ENCODE results near the gene PARP3. TPM values are rescaled to one million over a fixed set of nuclear protein-coding genes. Genes with fewer than 3 reads are reported as not detected.
"Not testable (repeated sequence)": the region's sequence is repeated elsewhere in the genome, so short reads cannot be mapped to it uniquely, and the experiment has no call there.

The PARP3 gene
- total RNA-seq, 2 experiments from 2014 or later, result 10.6 to 12.2 TPM

DNA sequence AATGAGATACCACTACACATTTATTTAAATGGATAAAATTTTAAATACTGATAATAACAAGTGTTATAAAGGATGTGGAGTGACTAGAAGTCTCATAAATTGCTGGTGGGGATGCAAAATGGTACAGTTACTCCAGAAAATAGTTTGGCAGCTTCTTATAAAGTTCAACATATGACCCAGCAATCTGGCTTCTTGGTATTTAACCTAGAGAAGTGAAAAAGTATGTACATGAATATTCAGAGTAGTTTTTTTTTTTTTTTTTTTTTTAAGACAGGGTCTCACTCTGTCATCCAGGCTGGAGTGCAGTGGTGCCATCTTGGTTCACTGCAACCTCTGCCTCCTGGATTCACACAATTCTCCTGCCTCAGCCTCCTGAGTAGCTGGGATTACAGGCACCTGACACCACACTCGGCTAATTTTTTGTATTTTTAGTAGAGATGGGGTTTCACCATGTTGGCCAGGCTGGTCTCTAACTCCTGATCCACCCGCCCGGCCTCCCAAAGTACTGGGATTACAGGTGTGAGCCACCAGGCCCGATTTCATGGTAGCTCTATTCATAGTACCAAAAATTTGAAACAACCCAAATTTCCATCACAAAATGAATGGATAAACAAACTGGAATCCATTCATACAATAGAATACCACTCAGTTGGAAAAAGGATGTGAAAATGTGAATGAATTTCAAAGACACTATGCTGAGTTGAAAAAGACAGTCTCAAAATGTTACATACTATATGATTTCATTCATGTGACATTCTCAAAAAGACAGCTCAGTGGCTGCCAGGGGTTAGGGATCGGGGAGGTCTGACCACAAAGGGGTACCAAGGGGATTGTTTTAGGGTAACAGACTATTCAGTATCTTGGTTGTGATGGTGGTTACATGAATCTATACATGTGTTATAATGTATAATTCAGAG is 14.8 kb upstream of the PARP3 start:
- Mint-ChIP-seq H3K27me3 (no peaks in the 10 kb centered on the region), H3K4me3 (no peak overlapping the region), H3K9me3 (ENCODE audit: low read depth) (no peaks in the 10 kb centered on the region), H3K27ac (no peak overlapping the region), H3K4me1 (no peaks in the 10 kb centered on the region), H3K36me3 (ENCODE audit: low read depth) (peaks cover 10% of the 10 kb centered on the region)
- DNase-seq (no peak), ATAC-seq (no peak)
- intact Hi-C loops (cut with DNase I, micrococcal nuclease), result no loop called here
- POLR2A ChIA-PET, result interaction anchor here (0.6 kb wide), 2 partner anchors 127 to 203 kb away, joined by 8 to 10 read pairs; no protein-coding TSS in a partner anchor
- CTCF ChIA-PET, result no interaction called here

DNA sequence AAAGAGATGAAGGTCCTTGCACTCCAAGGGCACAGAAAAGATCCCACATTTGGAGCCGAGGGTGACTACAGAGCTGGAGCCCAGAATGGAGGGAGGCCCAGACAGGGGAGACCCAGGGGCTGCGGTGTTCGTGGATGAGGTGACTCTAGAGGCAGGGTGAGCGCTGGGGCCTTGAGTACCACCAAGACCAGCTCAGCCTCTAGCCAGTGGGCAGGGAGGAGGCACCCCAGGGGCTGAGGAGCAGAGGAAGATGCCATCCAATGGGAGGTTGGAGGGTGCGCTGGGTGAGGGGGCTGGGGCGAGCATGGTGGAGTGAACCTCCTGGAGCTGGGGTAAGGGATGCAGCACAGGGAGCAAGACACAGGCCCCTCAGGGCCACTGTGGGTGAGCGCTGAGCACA is 13.7 kb upstream of the PARP3 start:
- no peak for ATAC-seq
- CTCF ChIA-PET, result interaction anchor here (0.7 kb wide), 1 partner anchor 15 kb away, joined by 6 read pairs; no protein-coding TSS in a partner anchor

DNA sequence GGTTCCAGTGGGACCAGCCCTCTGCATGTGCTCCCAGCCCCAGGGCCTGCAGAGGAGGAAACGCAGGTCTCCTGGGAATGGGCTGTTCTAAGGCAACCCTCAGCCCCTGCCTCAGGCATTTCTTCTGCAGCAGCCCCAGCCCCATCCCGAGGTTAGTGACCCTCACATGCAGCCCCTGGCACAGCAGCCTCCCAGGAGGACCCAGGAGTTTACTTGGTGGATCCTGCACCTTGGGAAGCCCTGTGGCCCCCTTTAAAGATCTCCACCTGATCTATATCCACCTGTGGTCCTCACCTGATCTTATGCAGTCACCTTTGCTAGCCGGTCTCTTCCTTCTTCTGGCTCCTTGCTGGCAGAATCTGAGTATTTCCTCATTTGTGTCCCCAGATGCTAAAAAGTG is 13.2 kb upstream of the PARP3 start:
- POLR2A ChIA-PET; H3K4me1 Mint-ChIP-seq; H3K27ac Mint-ChIP-seq; H3K9me3 Mint-ChIP-seq (ENCODE audit: low read depth); CTCF ChIA-PET; H3K27me3 Mint-ChIP-seq; ATAC-seq; intact Hi-C loops (cut with DNase I, micrococcal nuclease); DNase-seq; H3K4me3 Mint-ChIP-seq: not testable (repeated sequence)
- peaks cover 20% of the 10 kb centered on the region for H3K36me3 Mint-ChIP-seq (ENCODE audit: low read depth)

More for the DNA sequence above, 13.7 kb upstream of the PARP3 start:
- no peaks in the 10 kb centered on the region for H3K9me3 Mint-ChIP-seq (ENCODE audit: low read depth)
- no peaks in the 10 kb centered on the region for H3K27me3 Mint-ChIP-seq
- H3K4me1 Mint-ChIP-seq, result no peaks in the 10 kb centered on the region
- H3K27ac Mint-ChIP-seq, result no peak overlapping the region
- peaks cover 16% of the 10 kb centered on the region for H3K36me3 Mint-ChIP-seq (ENCODE audit: low read depth)
- DNase-seq, result no peak
- POLR2A ChIA-PET, result no interaction called here
- intact Hi-C loops (cut with DNase I, micrococcal nuclease), result no loop called here
- H3K4me3 Mint-ChIP-seq, result no peak overlapping the region

DNA sequence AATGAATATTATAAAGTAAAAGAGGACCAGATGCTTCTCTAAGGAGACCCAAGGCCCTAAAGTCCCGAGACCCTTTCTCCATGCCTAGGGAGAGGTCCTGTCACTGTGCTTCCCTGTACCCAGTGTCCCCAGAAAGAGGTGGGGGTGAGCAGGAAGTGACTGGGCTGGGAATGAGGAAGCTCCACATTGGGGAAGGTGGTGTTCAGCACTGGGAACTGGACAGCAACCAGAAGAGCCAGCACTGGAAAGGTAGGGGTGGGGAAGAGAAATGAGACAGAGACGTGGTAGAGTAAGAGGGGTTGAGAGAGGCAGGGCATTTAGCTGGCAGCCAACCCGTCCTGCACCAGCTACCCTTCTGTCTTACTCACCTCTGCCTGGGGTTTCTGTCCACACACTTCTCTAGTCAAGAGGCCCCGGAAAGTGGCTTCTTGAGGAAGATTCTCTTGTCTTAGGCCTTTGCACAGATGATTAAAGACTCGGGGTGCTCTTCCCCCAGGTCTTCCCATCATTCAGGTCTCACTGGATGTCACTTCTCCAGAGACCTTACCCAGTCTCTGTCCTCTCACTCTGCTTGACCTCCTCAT is 12.7 kb upstream of the PARP3 start:
- Mint-ChIP-seq H3K36me3 (ENCODE audit: low read depth) (peaks cover 24% of the 10 kb centered on the region), H3K4me1 (no peaks in the 10 kb centered on the region), H3K27ac (no peak overlapping the region), H3K4me3 (no peak overlapping the region), H3K9me3 (ENCODE audit: low read depth) (no peaks in the 10 kb centered on the region), H3K27me3 (no peaks in the 10 kb centered on the region)
- ATAC-seq, result no peak
- intact Hi-C loops (cut with DNase I, micrococcal nuclease), result no loop called here
- DNase-seq, result no peak
- CTCF ChIA-PET, result no interaction called here
- POLR2A ChIA-PET, result no interaction called here

DNA sequence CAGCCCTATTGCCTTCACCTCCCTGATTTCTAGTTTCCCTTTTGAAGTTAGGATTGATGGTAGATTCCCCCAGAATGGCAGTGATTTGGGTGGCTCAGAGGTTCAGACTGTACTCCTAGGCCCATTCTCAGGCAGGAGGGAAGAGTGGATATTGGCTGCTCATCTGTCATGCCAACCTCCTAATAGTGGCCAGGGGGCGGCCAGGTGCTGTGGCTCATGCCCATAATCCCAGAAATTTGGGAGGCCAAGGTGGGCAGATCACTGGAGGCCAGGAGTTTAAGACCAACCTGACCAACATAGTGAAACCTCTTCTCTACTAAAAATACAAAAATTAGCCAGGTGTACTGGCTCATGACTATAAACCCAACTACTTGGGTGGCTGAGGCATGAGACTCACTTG is 11.7 kb upstream of the PARP3 start:
- no peaks in the 10 kb centered on the region for H3K4me1 Mint-ChIP-seq
- H3K9me3 Mint-ChIP-seq (ENCODE audit: low read depth), result no peaks in the 10 kb centered on the region
- peaks cover 30% of the 10 kb centered on the region for H3K36me3 Mint-ChIP-seq (ENCODE audit: low read depth)
- ChIA-PET POLR2A (interaction anchor here (0.7 kb wide), 1 partner anchor 532 kb away, joined by 3 read pairs; no protein-coding TSS in a partner anchor), CTCF (interaction anchor here (0.6 kb wide), 1 partner anchor 148 kb away, joined by 3 read pairs; no protein-coding TSS in a partner anchor)
- H3K27me3 Mint-ChIP-seq, result no peaks in the 10 kb centered on the region
- H3K4me3 Mint-ChIP-seq, result no peak overlapping the region
- intact Hi-C loops (cut with DNase I, micrococcal nuclease), result no loop called here
- DNase-seq (no peak), ATAC-seq (no peak)
- H3K27ac Mint-ChIP-seq, result no peak overlapping the region

DNA sequence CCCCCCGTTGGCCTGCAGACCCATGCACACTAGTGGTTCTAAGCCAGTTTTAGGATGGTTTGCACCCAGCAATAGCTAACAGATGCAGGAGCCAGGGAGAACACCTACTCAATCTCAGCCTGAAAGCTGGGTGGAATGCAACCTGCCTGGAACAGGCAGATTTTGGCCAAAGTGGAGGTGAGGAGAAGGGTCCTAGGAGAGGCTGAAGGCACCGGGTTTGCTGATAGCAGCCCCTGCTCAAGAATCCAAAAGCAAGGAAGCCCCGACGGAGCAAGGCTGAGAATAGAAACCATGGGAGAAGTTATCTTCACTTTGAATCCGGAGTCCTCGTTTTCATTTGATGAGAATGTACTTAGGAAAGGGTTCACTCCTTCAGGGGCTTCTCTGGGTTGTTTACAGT is 10.4 kb upstream of the PARP3 start:
- Mint-ChIP-seq H3K9me3 (ENCODE audit: low read depth) (no peaks in the 10 kb centered on the region), H3K27ac (no peak overlapping the region), H3K27me3 (no peaks in the 10 kb centered on the region), H3K36me3 (ENCODE audit: low read depth) (peaks cover 39% of the 10 kb centered on the region), H3K4me3 (no peak overlapping the region), H3K4me1 (no peaks in the 10 kb centered on the region)
- ChIA-PET POLR2A (no interaction called here), CTCF (interaction anchor here (1.4 kb wide), 1 partner anchor 10 kb away, joined by 6 read pairs; the partner anchor contains the start of genes PARP3 and RRP9)
- no peak for ATAC-seq
- intact Hi-C loops (cut with DNase I, micrococcal nuclease), result no loop called here
- DNase-seq, result no peak

DNA sequence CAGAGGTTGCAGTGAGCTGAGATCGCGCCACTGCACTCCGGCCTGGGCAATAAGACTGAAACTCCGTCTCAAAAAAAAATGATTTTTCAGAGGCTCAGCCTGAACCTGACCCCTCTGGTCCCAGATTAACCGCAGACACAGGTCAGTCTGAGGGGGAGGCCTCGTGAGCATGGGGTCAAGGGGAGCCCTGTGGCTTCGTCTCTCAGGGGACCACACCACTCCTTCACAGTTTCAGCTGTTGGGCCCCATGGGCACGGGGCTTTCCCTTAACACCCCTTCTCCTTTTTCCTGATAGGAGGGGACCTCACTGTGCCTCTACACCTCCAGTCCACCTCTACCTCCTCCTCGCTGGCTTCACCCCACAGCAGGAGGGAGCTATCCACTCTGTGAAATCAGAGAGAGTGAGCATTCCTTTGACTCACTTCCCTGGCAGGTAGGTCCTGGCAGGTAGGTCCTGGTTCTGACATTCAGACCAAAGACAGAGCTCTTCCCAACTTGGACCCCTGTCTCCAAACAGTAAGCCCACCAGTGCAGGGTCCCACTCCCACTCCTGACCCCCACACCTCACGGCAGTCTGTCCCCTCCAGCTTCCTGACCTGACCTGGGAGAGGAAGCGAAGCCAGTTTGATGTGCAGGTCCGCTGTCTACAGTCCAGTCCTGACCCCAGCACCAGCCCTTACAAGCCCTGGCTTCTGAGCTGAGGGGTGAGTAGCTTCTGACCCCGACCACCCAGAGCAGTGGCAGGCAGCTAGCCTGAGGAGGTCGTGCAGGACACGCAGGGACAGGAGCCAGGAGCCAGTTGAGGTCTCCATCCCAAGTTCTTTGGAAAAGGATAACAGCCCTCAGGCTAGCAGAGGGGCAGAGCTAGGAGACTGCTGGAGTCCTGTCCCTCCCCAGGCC is 9.4 kb upstream of the PARP3 start:
- ChIA-PET POLR2A (no interaction called here), CTCF (interaction anchor here (0.6 to 1.4 kb wide), 2 partner anchors 9 to 430 kb away, joined by 3 to 6 read pairs; partner anchors contain the start of genes PARP3 and RRP9)
- Mint-ChIP-seq H3K36me3 (ENCODE audit: low read depth) (peaks cover 44% of the 10 kb centered on the region), H3K9me3 (ENCODE audit: low read depth) (no peaks in the 10 kb centered on the region), H3K27me3 (no peaks in the 10 kb centered on the region), H3K27ac (no peak overlapping the region), H3K4me1 (no peaks in the 10 kb centered on the region), H3K4me3 (no peak overlapping the region)
- intact Hi-C loops (cut with DNase I, micrococcal nuclease), result no loop called here
- ATAC-seq (no peak), DNase-seq (no peak)

DNA sequence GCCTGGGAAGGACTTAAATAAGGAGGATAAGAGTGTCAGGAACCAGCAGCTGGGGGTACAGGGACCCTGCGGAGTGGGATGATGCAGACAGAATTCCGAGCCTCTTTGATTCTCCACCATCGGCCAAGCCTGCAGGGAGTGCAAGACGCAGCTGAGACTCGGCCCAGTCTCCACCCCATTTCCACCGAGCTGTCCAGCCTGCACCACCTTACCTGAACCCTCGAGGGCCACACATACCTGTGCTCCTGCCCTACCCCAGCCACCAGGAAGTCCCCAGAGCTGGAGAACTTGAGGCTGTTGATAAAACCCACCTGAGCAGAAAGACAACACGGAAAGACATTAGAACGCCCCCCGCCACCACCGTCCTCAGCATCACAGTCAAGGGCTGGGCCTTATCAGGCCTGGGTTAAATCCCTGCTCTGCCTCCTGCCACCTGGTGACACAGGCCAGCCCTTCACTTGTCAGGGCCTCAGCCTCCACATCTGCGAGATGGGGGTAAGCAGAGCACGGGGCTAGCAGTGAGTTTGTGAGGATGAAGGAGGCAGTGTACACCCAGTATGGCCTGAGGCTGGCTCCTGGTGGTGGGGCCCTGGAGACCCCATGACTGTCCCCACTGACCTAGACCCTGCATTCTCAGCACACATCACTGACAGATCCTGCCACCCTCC is 8.6 kb upstream of the PARP3 start:
- no peak overlapping the region for H3K4me3 Mint-ChIP-seq
- intact Hi-C loops (cut with DNase I, micrococcal nuclease), result no loop called here
- DNase-seq, result no peak
- peaks cover 6% of the 10 kb centered on the region for H3K4me1 Mint-ChIP-seq
- H3K27me3 Mint-ChIP-seq, result no peaks in the 10 kb centered on the region
- CTCF ChIA-PET, result no interaction called here
- H3K27ac Mint-ChIP-seq, result no peak overlapping the region
- no peaks in the 10 kb centered on the region for H3K9me3 Mint-ChIP-seq (ENCODE audit: low read depth)
- POLR2A ChIA-PET, result no interaction called here
- peaks cover 49% of the 10 kb centered on the region for H3K36me3 Mint-ChIP-seq (ENCODE audit: low read depth)
- no peak for ATAC-seq

DNA sequence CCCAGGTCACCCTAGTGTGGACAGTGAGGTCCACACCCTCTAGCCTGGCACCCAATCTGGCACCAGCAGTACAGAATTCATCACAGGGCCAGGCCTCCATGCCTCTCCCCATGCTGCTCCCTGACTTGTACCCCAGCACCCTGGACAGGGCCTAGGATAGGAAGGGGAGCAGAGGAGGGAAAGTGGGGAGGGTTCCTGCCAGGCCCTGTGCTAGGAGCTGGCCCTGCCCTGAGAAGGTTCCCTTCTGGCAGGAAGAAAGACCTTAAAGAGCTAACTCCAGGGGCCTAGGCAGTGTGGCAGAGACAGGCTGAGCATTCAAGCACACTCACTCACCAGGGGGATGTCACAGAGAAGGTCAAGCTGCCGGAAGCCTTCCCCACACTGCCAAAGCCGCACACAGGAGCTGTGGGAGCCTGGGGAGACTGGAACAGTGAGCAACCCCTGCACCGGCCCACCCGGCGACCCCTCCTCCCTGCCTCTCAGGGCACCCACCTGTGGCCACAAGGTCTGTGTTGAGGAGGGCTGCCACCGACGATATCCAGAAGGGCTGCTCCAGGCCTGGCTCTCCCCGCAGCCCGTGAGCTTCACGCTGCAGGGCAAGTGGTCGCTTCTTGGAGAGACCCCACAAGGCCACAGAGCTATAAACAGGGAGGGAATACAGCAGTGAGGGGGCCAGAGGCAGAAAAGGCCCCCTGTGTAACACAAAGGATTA is 7.9 kb upstream of the PARP3 start:
- CTCF ChIA-PET, result interaction anchor here (1.1 to 1.2 kb wide), 2 partner anchors 19 to 29 kb away, joined by 3 read pairs; no protein-coding TSS in a partner anchor
- no peak overlapping the region for H3K27ac Mint-ChIP-seq
- POLR2A ChIA-PET, result no interaction called here
- intact Hi-C loops (cut with DNase I, micrococcal nuclease), result no loop called here
- H3K36me3 Mint-ChIP-seq (ENCODE audit: low read depth), result peaks cover 52% of the 10 kb centered on the region
- H3K27me3 Mint-ChIP-seq, result no peaks in the 10 kb centered on the region
- DNase-seq (no peak), ATAC-seq (no peak)
- no peaks in the 10 kb centered on the region for H3K9me3 Mint-ChIP-seq (ENCODE audit: low read depth)
- H3K4me1 Mint-ChIP-seq, result peaks cover 11% of the 10 kb centered on the region
- no peak overlapping the region for H3K4me3 Mint-ChIP-seq

DNA sequence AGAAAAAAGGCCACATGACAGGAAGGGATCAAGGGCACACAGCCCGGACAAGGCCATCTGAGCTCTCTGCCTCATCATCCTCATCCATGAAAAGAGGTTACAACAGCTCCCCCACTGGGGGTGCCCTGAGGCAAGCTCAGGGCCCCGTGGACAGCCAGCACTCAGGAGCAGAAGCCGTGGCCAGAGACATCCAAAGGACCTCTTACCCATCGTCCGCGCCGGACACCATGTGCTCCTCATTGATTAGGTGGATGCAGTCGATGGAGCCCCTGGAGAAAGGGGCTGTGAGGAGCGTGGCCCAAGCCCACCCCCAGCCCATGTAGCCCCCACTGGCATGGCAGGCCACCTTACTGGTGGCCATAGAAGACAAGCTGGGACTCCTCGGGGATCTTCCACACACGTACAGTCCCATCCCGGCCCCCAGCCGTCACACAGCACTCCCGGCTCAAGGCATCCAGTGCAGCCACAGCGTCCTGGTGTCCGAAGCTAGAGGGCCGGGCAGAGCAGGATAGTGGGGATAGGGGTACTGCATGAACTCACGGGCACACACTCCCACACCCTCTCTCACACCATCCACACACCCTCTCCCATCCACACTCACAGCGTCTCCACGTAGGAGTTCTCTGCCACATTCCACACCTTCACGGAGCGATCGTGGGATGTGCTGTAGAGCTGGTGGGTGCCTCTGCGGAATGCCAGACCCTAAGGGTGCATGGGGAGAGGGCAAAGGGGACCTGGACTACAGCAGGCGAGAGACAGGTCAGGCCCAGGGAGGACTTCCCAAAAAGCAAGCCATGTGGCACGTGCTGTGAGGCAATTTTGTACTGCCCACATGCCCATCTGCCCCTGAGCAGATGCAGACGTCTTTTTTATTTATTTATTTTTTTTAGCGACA is 6.9 kb upstream of the PARP3 start:
- CTCF ChIA-PET, result interaction anchor here (1.1 to 1.2 kb wide), 2 partner anchors 19 to 28 kb away, joined by 3 read pairs; no protein-coding TSS in a partner anchor
- H3K36me3 Mint-ChIP-seq (ENCODE audit: low read depth), result peaks cover 52% of the 10 kb centered on the region

More for the DNA sequence above, 6.9 kb upstream of the PARP3 start:
- POLR2A ChIA-PET, result no interaction called here
- Mint-ChIP-seq H3K9me3 (ENCODE audit: low read depth) (no peaks in the 10 kb centered on the region), H3K27me3 (no peaks in the 10 kb centered on the region), H3K4me1 (peaks cover 18% of the 10 kb centered on the region), H3K27ac (no peak overlapping the region), H3K4me3 (no peak overlapping the region)
- ATAC-seq (no peak), DNase-seq (no peak)
- intact Hi-C loops (cut with DNase I, micrococcal nuclease), result no loop called here
